GM21528 (cell line): ENCODE measurements around the gene GPRIN3.
A peak's percentile ranks its signal among the peaks of the same experiment; 100 is the strongest.
"Not testable (repeated sequence)": the region's sequence is repeated elsewhere in the genome, so short reads cannot be mapped to it uniquely, and the experiment has no call there.

Experiments
- ATAC-seq: cut with Tn5 transposase; IDR thresholded peaks from one replicate; pipeline ENCODE4 v1.9.1; 2021; ENCODE audit warnings: mild to moderate bottlenecking, moderate library complexity; ENCODE audit not compliant: unreplicated experiment, low FRiP score

GPRIN3 gene

GRCh38 chr4:89314291-89314690, 6.7 kb upstream of the GPRIN3 start:
- ATAC-seq: no peak

GRCh38 chr4:89312066-89312465, 4.5 kb upstream of the GPRIN3 start:
- no peak for ATAC-seq

GRCh38 chr4:89311433-89311832, 3.8 kb upstream of the GPRIN3 start:
- no peak for ATAC-seq

GRCh38 chr4:89309154-89309553, 1.6 kb upstream of the GPRIN3 start:
- not testable (repeated sequence) for ATAC-seq

- ATAC-seq: no peak
Measured at GRCh38 chr4:89308161-89308500, 531 bp upstream of the GPRIN3 start.

GRCh38 chr4:89307178-89307445, 488 bp downstream of the GPRIN3 start:
- no peak for ATAC-seq

- ATAC-seq: no peak
Measured at GRCh38 chr4:89306486-89307177, 968 bp downstream of the GPRIN3 start.

- no peak for ATAC-seq
Measured at GRCh38 chr4:89305712-89306437, 1.7 kb downstream of the GPRIN3 start.

GRCh38 chr4:89305028-89305427, 2.6 kb downstream of the GPRIN3 start:
- ATAC-seq: no peak

- ATAC-seq: no peak
Measured at GRCh38 chr4:89303814-89304388, 3.7 kb downstream of the GPRIN3 start.

GRCh38 chr4:89303177-89303576, 4.4 kb downstream of the GPRIN3 start:
- no peak for ATAC-seq

GRCh38 chr4:89301902-89302301, 5.7 kb downstream of the GPRIN3 start:
- no peak for ATAC-seq

GRCh38 chr4:89301003-89301402, 6.6 kb downstream of the GPRIN3 start:
- no peak for ATAC-seq

- ATAC-seq: no peak
Measured at GRCh38 chr4:89300499-89300898, 7.1 kb downstream of the GPRIN3 start.

- no peak for ATAC-seq
Measured at GRCh38 chr4:89300060-89300459, 7.5 kb downstream of the GPRIN3 start.

- ATAC-seq: peak; percentile 47
Measured at GRCh38 chr4:89299153-89299791, 8.3 kb downstream of the GPRIN3 start.

GRCh38 chr4:89298788-89299152, 8.8 kb downstream of the GPRIN3 start:
- ATAC-seq: no peak

- no peak for ATAC-seq
Measured at GRCh38 chr4:89298155-89298554, 9.4 kb downstream of the GPRIN3 start.

GRCh38 chr4:89296896-89297295, 10.7 kb downstream of the GPRIN3 start:
- ATAC-seq: no peak

GRCh38 chr4:89296399-89296798, 11.2 kb downstream of the GPRIN3 start:
- no peak for ATAC-seq

GRCh38 chr4:89295415-89295927, 12.1 kb downstream of the GPRIN3 start:
- no peak for ATAC-seq
